Sigmoid colon (tissue), 4 donors: ENCODE measurements around the gene MYRIP.

ENCODE experiments used
- EP300 ChIP-seq, 4 donors: sonication (generic); formaldehyde crosslinking; IDR thresholded peaks; one replicate each; pipeline ENCODE4 v1.6.1; 2017; ENCODE audit warnings: antibody characterized with exemption in 4 of 4
- POLR2A ChIP-seq, 2 donors: fragments of 450-650 bp; IDR thresholded peaks; one replicate each; pipeline ENCODE4 v1.6.1; 2016; ENCODE audit warnings: antibody characterized with exemption in 2 of 2, mild to moderate bottlenecking in 2 of 2, moderate library complexity in 2 of 2
- POLR2AphosphoS5 ChIP-seq, 4 donors: sonication (generic); formaldehyde crosslinking; IDR thresholded peaks; one replicate each; pipeline ENCODE4 v1.6.1; 2017; ENCODE audit warnings: antibody characterized with exemption in 4 of 4
- TF ChIP-seq, protein P1 (sequence below), 4 experiments: fragments of 450-650 bp in 3 of 4; fragments of 200-600 bp in 1 of 4; IDR thresholded peaks; one replicate each; pipeline ENCODE4 v1.5.1; 2016 to 2019; ENCODE audit warnings: antibody characterized with exemption in 4 of 4, mild to moderate bottlenecking in 3 of 4, moderate library complexity in 2 of 4

DNA sequence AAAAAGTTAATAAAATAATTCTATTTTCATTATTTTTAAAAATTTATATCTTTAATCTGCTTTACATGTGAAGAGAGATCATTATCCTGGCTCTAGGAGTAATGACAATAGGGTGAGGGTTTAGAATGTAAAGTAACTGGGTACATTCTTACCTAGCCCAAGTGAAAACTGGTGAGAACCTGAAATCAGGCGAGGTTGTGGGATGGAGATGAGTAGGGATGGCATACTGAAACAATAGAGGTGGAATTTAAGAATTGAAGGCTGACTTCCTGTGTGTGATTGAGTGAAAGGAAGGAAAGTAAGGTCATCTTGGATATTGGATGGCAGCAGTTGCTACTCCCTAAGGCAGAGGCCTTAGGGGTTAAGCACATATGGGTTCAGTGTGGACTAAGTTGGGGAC lies 82.7 kb downstream of the MYRIP start:
- TF ChIP-seq, protein P1, sequence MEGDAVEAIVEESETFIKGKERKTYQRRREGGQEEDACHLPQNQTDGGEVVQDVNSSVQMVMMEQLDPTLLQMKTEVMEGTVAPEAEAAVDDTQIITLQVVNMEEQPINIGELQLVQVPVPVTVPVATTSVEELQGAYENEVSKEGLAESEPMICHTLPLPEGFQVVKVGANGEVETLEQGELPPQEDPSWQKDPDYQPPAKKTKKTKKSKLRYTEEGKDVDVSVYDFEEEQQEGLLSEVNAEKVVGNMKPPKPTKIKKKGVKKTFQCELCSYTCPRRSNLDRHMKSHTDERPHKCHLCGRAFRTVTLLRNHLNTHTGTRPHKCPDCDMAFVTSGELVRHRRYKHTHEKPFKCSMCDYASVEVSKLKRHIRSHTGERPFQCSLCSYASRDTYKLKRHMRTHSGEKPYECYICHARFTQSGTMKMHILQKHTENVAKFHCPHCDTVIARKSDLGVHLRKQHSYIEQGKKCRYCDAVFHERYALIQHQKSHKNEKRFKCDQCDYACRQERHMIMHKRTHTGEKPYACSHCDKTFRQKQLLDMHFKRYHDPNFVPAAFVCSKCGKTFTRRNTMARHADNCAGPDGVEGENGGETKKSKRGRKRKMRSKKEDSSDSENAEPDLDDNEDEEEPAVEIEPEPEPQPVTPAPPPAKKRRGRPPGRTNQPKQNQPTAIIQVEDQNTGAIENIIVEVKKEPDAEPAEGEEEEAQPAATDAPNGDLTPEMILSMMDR (IDR thresholded peaks at IDR 0.05), result no peak
- TF ChIP-seq POLR2A (IDR thresholded peaks at IDR 0.05) (no peak), POLR2AphosphoS5 (IDR thresholded peaks at IDR 0.05) (no peak), EP300 (IDR thresholded peaks at IDR 0.05) (no peak)
